GM12873 (cell line): ENCODE results near the gene RYR1.

Experiments
- TF ChIP-seq, protein P1 (sequence below): IDR thresholded peaks from 2 replicates; pipeline ENCODE4 v1.5.1; 2012; ENCODE audit warnings: low read depth, mild to moderate bottlenecking, moderate library complexity, low read length, control low read depth; ENCODE audit not compliant: insufficient read depth; ENCODE audit errors: missing control alignments

Gene RYR1

DNA sequence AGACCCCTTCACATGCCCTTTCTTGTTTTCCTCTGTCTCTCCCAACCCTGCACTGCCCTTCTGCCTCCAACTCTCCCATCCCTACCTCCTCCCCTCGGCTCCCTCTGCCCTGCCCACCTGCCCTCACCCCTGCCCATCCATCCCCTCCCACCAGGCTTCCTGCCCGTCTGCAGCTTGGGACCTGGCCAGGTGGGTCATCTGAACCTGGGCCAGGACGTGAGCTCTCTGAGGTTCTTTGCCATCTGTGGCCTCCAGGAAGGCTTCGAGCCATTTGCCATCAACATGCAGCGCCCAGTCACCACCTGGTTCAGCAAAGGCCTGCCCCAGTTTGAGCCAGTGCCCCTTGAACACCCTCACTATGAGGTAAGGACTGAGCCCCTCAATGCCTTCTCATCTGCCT lies 35.7 kb downstream of the RYR1 start:
- TF ChIP-seq, protein P1, sequence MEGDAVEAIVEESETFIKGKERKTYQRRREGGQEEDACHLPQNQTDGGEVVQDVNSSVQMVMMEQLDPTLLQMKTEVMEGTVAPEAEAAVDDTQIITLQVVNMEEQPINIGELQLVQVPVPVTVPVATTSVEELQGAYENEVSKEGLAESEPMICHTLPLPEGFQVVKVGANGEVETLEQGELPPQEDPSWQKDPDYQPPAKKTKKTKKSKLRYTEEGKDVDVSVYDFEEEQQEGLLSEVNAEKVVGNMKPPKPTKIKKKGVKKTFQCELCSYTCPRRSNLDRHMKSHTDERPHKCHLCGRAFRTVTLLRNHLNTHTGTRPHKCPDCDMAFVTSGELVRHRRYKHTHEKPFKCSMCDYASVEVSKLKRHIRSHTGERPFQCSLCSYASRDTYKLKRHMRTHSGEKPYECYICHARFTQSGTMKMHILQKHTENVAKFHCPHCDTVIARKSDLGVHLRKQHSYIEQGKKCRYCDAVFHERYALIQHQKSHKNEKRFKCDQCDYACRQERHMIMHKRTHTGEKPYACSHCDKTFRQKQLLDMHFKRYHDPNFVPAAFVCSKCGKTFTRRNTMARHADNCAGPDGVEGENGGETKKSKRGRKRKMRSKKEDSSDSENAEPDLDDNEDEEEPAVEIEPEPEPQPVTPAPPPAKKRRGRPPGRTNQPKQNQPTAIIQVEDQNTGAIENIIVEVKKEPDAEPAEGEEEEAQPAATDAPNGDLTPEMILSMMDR, result no peak

DNA sequence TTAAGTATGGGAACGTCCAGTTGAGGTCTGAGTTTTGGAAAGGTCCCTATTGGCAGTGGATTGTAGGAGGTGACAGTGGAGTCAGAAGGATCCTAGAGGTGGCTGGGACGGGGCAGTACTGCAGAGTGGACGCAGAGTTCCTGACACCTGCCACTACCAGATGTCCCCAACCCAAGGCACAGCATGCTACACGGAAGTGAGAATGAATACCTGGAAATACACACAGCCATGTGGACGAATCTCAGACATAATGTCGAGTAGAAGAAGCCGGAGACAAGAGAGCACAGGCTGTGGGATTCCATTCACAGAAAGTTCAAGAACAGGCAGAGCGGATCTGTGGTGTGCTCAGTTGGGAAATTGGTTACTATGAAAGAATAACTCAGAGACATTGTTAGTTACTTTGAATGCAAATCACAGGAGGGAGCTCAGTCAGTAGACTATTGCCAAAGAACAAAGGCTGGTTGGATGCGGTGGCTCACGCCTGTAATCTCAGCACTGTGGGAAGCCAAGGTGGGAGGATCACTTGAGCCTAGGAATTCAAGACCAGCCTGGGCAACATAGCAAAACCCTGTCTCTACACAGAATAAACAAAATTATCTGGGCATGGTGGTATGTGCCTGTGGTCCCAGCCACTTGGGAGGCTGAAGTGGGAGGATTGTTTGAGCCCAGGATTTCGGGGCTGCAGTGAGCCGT lies 37.4 kb downstream of the RYR1 start:
- TF ChIP-seq, protein P1, result no peak

GRCh38 chr19:38473201-38473600 lies 39.7 kb downstream of the RYR1 start:
- TF ChIP-seq, protein P1, result no peak

- TF ChIP-seq, protein P1, result no peak
Measured at GRCh38 chr19:38475176-38475575, 41.7 kb downstream of the RYR1 start.

- TF ChIP-seq, protein P1, result peak; percentile 59
Measured at GRCh38 chr19:38478273-38478971, 44.9 kb downstream of the RYR1 start.

- TF ChIP-seq, protein P1, result no peak
Measured at GRCh38 chr19:38482496-38482895, 49.0 kb downstream of the RYR1 start.

DNA sequence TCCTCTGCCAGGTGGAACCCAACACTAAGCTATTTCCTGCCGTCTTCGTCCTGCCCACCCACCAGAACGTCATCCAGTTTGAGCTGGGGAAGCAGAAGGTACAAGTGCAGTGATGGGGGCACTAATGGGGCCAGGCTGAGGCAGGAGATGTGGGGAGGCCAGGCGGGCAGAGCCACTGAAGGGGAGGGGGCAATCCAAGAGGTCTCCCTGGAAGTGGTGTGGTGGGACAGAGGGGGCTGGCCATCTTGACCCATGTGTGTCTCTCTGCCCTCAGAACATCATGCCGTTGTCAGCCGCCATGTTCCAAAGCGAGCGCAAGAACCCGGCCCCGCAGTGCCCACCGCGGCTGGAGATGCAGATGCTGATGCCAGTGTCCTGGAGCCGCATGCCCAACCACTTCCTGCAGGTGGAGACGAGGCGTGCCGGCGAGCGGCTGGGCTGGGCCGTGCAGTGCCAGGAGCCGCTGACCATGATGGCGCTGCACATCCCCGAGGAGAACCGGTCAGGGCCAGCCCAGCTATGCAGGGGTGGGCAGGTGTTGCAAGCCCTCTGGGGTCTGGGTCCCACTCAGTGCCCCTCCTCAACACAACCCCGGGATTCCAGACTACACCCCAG lies 49.6 kb downstream of the RYR1 start:
- TF ChIP-seq, protein P1, result no peak
